Central memory CD4-positive, alpha-beta T cell (primary cell): ENCODE data around the gene THEM4.

Experiments used
- DNase-seq: peaks from one replicate; pipeline ENCODE4 v3.0.0; 2022

THEM4 gene

DNA sequence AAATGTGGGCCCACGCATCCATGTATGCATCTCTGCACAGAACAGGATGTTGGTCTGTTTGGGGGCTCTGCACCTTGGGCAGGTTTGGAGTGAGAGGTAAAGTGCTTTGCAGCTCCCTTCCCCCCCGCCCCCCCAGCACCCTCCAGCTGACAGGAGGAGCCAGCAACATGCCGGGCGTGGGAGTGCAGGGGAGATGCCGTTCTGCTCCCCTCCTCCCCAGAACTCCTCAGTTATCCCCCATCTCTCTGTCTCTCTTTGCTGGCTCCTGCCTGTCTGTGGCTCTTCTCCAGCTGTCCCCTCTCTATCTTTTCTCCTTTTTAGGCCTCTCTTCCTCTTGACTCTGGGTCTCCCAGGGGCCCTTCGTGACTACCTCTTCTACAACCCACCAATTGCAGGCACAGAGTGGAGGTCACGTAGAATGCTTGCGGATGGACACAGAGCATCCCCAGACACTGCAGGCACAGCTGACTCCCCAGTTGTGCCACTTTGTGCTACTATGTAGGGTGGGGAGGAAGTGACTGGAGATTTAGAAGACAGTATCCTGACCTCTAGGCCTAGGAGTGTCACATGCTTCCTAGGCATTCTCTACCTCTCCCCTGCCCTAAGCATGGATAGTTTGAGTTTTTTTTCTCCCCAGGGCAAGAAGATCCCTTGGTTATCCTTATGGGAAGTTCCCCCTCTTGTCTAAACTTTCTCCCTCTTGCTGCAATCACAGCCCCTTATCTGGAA, 76.0 kb downstream of the THEM4 start:
- no peak for DNase-seq

DNA sequence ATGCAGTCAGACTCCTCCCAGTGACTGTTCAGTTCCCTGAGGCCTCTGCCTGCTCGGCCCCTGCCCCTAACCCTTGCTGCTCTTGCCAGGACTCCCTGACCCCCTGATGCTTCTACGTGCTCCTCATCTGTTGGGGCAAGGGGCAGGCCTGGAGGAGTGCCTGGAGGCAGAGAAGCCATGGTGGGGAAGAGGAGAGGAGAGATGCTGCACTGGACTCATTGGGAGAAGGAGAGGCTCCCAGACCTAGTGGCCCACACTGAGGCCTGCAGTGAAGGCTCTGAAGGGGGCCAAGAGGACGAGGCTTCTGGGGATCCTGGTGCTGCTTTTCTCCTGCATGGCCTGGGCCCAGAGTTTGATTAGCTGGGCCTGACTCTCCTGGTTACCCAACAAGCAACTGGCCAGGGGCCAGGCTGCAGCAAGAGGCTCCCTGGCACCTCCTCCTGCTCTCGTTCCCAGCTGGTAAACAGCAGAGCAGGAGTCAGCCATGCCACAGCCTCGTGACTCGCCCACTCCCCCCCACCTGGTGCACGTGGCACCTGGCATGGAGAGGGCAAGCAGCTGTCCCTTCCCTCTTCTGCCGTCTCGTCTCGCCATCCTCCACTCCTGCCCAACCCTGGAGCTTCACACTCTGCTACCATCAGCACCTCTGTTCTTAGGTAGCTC, 76.9 kb downstream of the THEM4 start:
- no peak for DNase-seq

DNA sequence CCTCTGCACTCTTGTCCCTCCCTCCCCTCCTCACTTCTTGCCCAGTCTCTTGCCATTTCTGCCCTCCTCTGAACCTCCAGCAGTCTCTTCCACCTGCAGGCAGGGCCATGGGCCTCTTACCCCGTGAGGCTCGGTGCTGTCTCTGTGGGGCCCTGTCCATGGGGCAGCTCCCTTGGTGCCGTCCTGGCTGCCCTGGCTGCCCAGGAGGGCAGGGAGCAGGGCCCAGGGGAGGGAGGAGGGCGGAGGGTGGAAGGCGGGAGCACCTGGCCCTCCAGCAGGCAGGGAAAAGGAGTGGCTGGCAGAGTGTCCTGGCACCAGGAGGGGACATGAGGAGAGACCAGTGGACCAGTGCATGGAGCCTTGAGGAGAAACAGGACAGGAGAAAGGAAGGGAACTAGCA, 77.7 kb downstream of the THEM4 start, which contains the start of gene RORC:
RORC (minus strand) TSS at position 198 of the 400 bp plus-strand sequence; CDS start at position 160, 38 bp downstream.
- no peak for DNase-seq

DNA sequence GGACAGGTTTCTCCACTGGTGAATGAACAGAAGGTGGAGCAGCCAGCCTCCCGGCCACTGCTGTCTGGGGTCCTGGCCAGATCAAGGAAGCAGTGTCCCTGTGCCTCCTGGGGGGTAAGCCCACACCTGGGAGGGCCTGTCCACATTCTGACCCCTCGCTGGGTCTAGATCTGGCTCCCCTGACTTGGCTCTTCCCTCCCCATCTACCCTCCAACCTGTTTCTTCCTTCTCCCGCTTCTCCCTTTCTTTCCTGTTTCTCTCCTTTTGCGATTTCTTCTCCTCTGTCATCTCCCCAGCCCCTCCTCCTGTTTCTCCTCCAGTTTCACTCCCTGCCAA, 78.1 kb downstream of the THEM4 start:
- DNase-seq, result no peak

DNA sequence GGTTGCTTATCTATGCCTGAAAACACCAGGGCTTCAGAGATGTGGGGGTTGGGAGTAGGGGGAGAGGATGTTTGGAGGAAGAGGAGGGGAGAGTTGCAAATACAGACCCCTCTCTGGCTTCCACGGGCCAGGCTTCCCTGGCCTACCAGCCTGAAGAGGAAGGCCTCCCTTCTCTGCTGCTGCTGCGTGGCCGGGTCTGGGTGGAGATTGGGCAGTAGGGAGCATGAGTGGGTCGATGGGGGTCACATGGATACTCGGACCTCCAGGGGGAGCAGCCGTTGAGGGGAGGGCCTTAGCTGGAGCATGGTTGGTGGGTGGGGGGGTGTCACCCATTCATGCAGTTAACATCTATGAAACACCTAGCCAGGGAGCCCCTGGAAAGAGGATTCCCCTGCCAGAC, 79.3 kb downstream of the THEM4 start:
- no peak for DNase-seq

DNA sequence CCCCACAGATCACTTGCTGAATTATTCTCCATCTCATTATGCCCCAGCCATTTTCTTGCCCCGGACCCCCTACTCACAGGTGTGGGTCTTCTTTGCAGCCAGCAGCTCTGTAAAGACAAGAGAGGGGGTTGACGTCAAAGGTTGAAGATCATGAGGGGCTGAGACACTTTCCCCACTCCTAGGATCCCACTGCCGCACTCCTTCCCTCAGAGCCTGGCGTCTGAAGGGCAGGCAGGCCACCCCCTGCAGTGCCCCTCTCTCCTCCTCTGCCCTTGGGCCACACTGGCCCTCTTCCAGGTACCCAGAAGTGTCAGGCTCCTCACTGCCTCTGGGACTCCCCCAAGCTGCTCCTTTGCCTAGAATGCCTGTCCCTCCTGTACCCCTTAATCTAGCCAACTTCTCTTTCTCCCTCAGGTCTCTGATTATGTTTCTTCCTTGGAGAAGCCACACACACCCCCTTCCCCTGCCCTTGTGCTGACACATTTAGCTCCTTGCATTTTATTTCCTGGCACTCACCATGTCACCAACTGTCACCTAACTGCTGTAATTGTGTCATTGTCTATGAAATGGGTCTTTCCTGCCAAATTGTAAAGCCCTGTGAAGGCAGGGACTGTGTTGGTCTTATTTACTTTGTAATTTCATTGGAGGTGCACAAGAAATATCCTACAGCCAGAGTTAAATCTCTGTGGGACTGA, 79.8 kb downstream of the THEM4 start:
- no peak for DNase-seq

DNA sequence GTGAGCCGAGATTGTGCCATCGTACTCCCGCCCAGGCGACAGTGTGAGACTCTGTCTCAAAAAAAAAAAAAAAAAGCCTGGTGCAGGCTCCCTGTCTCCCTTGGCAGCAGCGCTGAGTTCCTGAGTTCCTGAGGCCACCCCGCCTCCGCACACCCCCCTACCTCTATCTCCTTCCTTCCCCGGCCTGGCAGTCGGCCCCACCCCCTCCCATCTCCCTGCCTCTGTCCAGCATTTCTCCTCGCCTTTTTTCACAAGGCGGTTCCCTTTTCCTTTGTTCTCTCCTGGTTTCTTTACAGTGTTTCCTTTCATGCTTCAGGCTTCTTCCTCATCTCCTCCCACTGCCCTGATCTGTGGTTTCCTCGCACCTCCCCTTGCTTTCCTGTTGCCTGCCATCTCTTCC, 80.4 kb downstream of the THEM4 start:
- DNase-seq, result no peak

DNA sequence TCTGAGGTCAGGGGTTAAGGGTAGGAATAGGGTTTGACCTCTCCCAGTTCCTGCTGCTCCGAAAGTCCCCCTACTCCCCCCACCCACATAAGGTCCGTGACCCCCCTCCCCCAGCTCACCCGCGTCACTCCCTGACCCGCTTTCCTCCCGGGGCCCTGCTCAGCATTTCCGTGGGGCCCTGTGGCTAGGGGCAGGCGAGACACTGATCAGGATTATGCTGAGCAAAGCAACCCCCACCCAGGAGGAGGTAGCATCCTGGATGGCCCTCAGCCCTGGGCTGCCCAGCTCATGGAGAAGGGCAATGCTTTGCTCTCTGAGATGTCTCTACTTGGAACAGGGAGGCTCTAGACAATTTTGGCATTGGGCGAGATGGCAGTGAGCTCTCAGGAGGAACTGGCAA, 81.5 kb downstream of the THEM4 start:
- no peak for DNase-seq

DNA sequence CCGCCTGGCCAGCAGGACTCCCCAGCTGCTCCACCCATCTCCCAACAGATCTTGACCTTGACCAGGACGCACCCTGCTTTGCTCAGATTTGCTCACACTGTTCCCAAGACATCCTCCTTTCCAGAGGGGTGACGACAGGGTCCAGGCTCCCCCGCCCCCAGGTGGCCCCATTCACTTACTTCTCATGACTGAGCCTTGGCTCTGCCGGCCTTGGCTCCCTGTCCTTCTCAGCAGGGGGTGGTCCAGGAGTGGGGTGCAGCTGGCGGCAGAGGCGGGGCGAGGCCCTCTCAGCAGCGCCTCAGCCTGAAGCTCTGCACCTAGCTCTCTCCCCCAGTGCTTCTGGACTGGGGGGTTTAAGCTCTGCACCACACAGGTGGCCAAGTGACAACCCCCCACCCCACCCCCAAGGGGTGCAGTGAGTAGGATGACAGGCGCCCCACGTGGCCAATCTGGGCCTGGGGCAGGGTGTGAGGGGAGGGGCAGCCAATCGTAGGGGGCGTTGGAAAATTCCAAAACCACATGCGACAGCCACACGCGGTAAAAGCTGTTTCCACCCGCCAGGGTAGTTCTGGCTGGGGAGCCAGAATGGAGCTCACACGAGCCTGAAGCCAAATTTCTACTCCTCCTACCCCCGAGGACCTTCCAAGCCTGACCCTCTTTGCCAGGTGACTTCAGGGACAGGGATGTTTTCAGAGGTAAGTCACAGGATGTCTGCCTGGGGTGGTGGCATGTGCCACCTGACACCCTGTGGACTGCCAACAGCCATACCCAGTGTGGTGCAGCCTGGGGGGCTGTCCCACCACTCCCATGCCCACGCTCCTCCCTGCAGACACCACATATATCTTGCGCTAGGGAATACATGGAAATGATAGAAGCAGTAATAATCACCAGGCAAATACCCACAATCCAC, 83.3 kb downstream of the THEM4 start:
- peak; percentile 33 for DNase-seq

DNA sequence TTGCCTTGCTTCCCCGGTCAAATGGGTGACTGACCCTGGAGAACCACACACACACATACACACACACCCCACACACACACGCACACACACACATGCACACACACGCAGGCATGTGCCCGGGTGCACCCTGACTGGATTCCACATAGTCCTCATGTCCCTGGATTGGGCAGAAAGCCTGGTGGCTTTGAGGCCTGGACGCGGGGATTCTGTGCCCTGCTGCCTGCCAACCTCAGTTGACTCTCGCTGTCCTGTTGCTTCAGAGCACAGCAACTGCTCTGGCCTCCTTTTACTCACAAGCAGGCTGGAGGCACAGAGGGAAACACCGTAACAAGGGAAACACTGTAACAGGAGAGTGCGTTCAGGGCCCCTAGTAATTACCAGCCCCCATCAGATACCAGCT, 84.1 kb downstream of the THEM4 start:
- DNase-seq, result no peak
